AML-193 (cell line): ENCODE data around the gene ARPIN.
"Not testable (repeated sequence)": the region's sequence is repeated elsewhere in the genome, so short reads cannot be mapped to it uniquely, and the experiment has no call there.

ENCODE experiments used
- DNase-seq, 2 experiments: peaks; one replicate each; lab custom pipeline; 2025; lab: John Stamatoyannopoulos, UW

The ARPIN gene

GRCh38 chr15:89877083-89877425 is 35.7 kb downstream of the ARPIN start:
- DNase-seq, result no peak

GRCh38 chr15:89876396-89877082 is 36.2 kb downstream of the ARPIN start:
- no peak for DNase-seq

- no peak for DNase-seq
These were observed 37.0 kb downstream of the ARPIN start for GRCh38 chr15:89875741-89876140.

GRCh38 chr15:89874926-89875564 is 37.7 kb downstream of the ARPIN start:
- DNase-seq, result peak; percentile 68 to 69

- no peak for DNase-seq
These were observed 42.0 kb downstream of the ARPIN start for GRCh38 chr15:89870688-89871288.

GRCh38 chr15:89870006-89870405 is 42.7 kb downstream of the ARPIN start:
- no peak for DNase-seq

GRCh38 chr15:89869490-89869889 is 43.3 kb downstream of the ARPIN start:
- not testable (repeated sequence) for DNase-seq

GRCh38 chr15:89864958-89865739 is 47.6 kb downstream of the ARPIN start:
- no peak for DNase-seq

GRCh38 chr15:89863918-89864317 is 48.8 kb downstream of the ARPIN start:
- DNase-seq, result no peak

- no peak for DNase-seq
These were observed 51.9 kb downstream of the ARPIN start for GRCh38 chr15:89860891-89861290.

GRCh38 chr15:89860431-89860830 is 52.3 kb downstream of the ARPIN start:
- DNase-seq, result no peak

- DNase-seq, result no peak
These were observed 53.9 kb downstream of the ARPIN start for GRCh38 chr15:89858661-89859458.

GRCh38 chr15:89857673-89858072 is 55.1 kb downstream of the ARPIN start:
- no peak for DNase-seq

GRCh38 chr15:89855948-89856347 is 56.8 kb downstream of the ARPIN start:
- no peak for DNase-seq

GRCh38 chr15:89854863-89855262 is 57.9 kb downstream of the ARPIN start:
- DNase-seq, result not testable (repeated sequence)

- DNase-seq, result no peak
These were observed 60.3 kb downstream of the ARPIN start for GRCh38 chr15:89852342-89852995.

- DNase-seq, result peak; percentile 31 to 54
These were observed 60.9 kb downstream of the ARPIN start for GRCh38 chr15:89851673-89852341.

- DNase-seq, result no peak
These were observed 63.8 kb downstream of the ARPIN start for GRCh38 chr15:89848970-89849292.

- no peak for DNase-seq
These were observed 65.7 kb downstream of the ARPIN start for GRCh38 chr15:89847101-89847500.

- DNase-seq, result no peak
These were observed 67.4 kb downstream of the ARPIN start for GRCh38 chr15:89845305-89845893.
